Endometrium (tissue), 2 donors: ENCODE measurements around the gene HIRIP3.

ENCODE experiments used
- FAIRE-seq: peaks from 2 replicates; lab custom pipeline; 2012; peaks lifted over from hg19 to GRCh38; lab: Jason Lieb, UNC
- donor health status: control.
- donor health status: control.

The HIRIP3 gene

GRCh38 chr16:29996766-29997250, 1.4 kb upstream of the HIRIP3 start:
- no peak for FAIRE-seq

- FAIRE-seq: peak; percentile 72
Observed at GRCh38 chr16:29995911-29996765, 721 bp upstream of the HIRIP3 start, which contains the start of gene INO80E. Gene INO80E (plus strand): TSS chr16:29996241. CDS start chr16:29996311, 70 bp downstream.

GRCh38 chr16:29994600-29995323, 655 bp downstream of the HIRIP3 start:
- no peak for FAIRE-seq

- no peak for FAIRE-seq
Observed at GRCh38 chr16:29993903-29994599, 1.4 kb downstream of the HIRIP3 start.

GRCh38 chr16:29993191-29993902, 2.1 kb downstream of the HIRIP3 start:
- no peak for FAIRE-seq

- FAIRE-seq: peak; percentile 4
Observed at GRCh38 chr16:29992344-29992967, 3.0 kb downstream of the HIRIP3 start.

- FAIRE-seq: no peak
Observed at GRCh38 chr16:29991571-29991904, 3.9 kb downstream of the HIRIP3 start.

- FAIRE-seq: no peak
Observed at GRCh38 chr16:29990883-29991570, 4.4 kb downstream of the HIRIP3 start.

- no peak for FAIRE-seq
Observed at GRCh38 chr16:29990034-29990433, 5.4 kb downstream of the HIRIP3 start.

GRCh38 chr16:29989111-29989858, 6.1 kb downstream of the HIRIP3 start:
- FAIRE-seq: no peak

- no peak for FAIRE-seq
Observed at GRCh38 chr16:29988346-29989075, 6.9 kb downstream of the HIRIP3 start.

- no peak for FAIRE-seq
Observed at GRCh38 chr16:29987371-29988085, 7.9 kb downstream of the HIRIP3 start.

- FAIRE-seq: no peak
Observed at GRCh38 chr16:29986931-29987330, 8.5 kb downstream of the HIRIP3 start.

GRCh38 chr16:29986231-29986630, 9.2 kb downstream of the HIRIP3 start:
- FAIRE-seq: no peak

- FAIRE-seq: no peak
Observed at GRCh38 chr16:29985271-29985811, 10.1 kb downstream of the HIRIP3 start.

GRCh38 chr16:29984764-29985147, 10.7 kb downstream of the HIRIP3 start:
- FAIRE-seq: no peak

- FAIRE-seq: no peak
Observed at GRCh38 chr16:29984137-29984763, 11.2 kb downstream of the HIRIP3 start.
